Stimulated activated naive CD8-positive, alpha-beta T cell treated with anti-CD3 and anti-CD28 coated beads, Interleukin-15, amount 100 ng/mL, for 72 hours (primary cell): ENCODE measurements around the gene GJB1.

Source experiments
- ATAC-seq: fragments of 150-1000 bp; cut with Tn5 transposase; 2 replicates; pipeline ENCODE4 v1.10.0; 2021; ENCODE audit warnings: mild to moderate bottlenecking, moderate library complexity
- DNase-seq, 2 donors: peaks; one replicate each; pipeline ENCODE4 v3.0.0; 2021 to 2022
- H3K27ac Mint-ChIP-seq, 2 donors: one replicate each; pipeline ENCODE4 v1.8.0; 2022; ENCODE audit warnings: mild to moderate bottlenecking in 2 of 2, mixed read lengths in 2 of 2, moderate library complexity in 2 of 2
- H3K27me3 Mint-ChIP-seq: one replicate; pipeline ENCODE4 v1.8.0; 2022; ENCODE audit warnings: mixed read lengths
- H3K4me1 Mint-ChIP-seq: one replicate; pipeline ENCODE4 v1.8.0; 2022; ENCODE audit warnings: mild to moderate bottlenecking, mixed read lengths
- H3K4me3 Mint-ChIP-seq, 2 donors: one replicate each; pipeline ENCODE4 v1.8.0; 2022; ENCODE audit warnings: mild to moderate bottlenecking in 2 of 2, mixed read lengths in 2 of 2, moderate library complexity in 1 of 2
- H3K9me3 Mint-ChIP-seq, 2 donors: one replicate each; pipeline ENCODE4 v1.8.0; 2022; ENCODE audit warnings: mixed read lengths in 2 of 2

Gene GJB1

GRCh38 chrX:71198066-71198465 is 25.0 kb upstream of the GJB1 start:
- Mint-ChIP-seq H3K9me3 (no peaks in the 10 kb centered on the region), H3K27me3 (no peaks in the 10 kb centered on the region), H3K4me3 (peak overlapping the region; percentile 84 to 91), H3K4me1 (no peaks in the 10 kb centered on the region), H3K27ac (peak overlapping the region; percentile 97 to 98)
- DNase-seq = peak in 1 of 2 donors; percentile 9
- peak; percentile 55 for ATAC-seq

GRCh38 chrX:71199252-71200008 is 23.6 kb upstream of the GJB1 start:
- Mint-ChIP-seq H3K4me1 (no peaks in the 10 kb centered on the region), H3K27ac (peak overlapping the region in 1 of 2 donors; percentile 50), H3K9me3 (no peaks in the 10 kb centered on the region), H3K27me3 (no peaks in the 10 kb centered on the region), H3K4me3 (peak overlapping the region in 1 of 2 donors; percentile 41)
- ATAC-seq (no peak), DNase-seq (no peak)

- no peaks in the 10 kb centered on the region for H3K9me3 Mint-ChIP-seq
- no peak overlapping the region for H3K27ac Mint-ChIP-seq
- no peak for DNase-seq
- H3K4me1 Mint-ChIP-seq = no peaks in the 10 kb centered on the region
- no peak for ATAC-seq
- no peak overlapping the region for H3K4me3 Mint-ChIP-seq
- no peaks in the 10 kb centered on the region for H3K27me3 Mint-ChIP-seq
These were observed 12.2 kb upstream of the GJB1 start for GRCh38 chrX:71210816-71211215.

- no peak for ATAC-seq
- no peak overlapping the region for H3K4me3 Mint-ChIP-seq
- H3K27ac Mint-ChIP-seq = no peak overlapping the region
- DNase-seq = no peak
- no peaks in the 10 kb centered on the region for H3K27me3 Mint-ChIP-seq
- peaks cover 8% of the 10 kb centered on the region for H3K4me1 Mint-ChIP-seq
- H3K9me3 Mint-ChIP-seq = no peaks in the 10 kb centered on the region
These were observed 10.5 kb upstream of the GJB1 start for GRCh38 chrX:71212536-71212935.

- Mint-ChIP-seq H3K9me3 (no peaks in the 10 kb centered on the region), H3K27me3 (no peaks in the 10 kb centered on the region), H3K4me1 (peaks cover 8% of the 10 kb centered on the region), H3K4me3 (no peak overlapping the region), H3K27ac (no peak overlapping the region)
- no peak for ATAC-seq
- no peak for DNase-seq
These were observed 8.9 kb upstream of the GJB1 start for GRCh38 chrX:71214152-71214551.

GRCh38 chrX:71214604-71215337 is 8.3 kb upstream of the GJB1 start:
- H3K4me3 Mint-ChIP-seq = no peak overlapping the region
- no peak for DNase-seq

GRCh38 chrX:71215338-71215912 is 7.6 kb upstream of the GJB1 start:
- H3K27me3 Mint-ChIP-seq = no peaks in the 10 kb centered on the region
- peaks cover 8% of the 10 kb centered on the region for H3K4me1 Mint-ChIP-seq
- no peak overlapping the region for H3K4me3 Mint-ChIP-seq
- ATAC-seq = no peak
- no peaks in the 10 kb centered on the region for H3K9me3 Mint-ChIP-seq
- H3K27ac Mint-ChIP-seq = no peak overlapping the region
- no peak for DNase-seq

More at GRCh38 chrX:71214604-71215337, 8.3 kb upstream of the GJB1 start:
- Mint-ChIP-seq H3K27ac (no peak overlapping the region), H3K27me3 (no peaks in the 10 kb centered on the region), H3K9me3 (no peaks in the 10 kb centered on the region), H3K4me1 (peaks cover 8% of the 10 kb centered on the region)
- ATAC-seq = no peak

GRCh38 chrX:71216485-71216884 is 6.5 kb upstream of the GJB1 start:
- ATAC-seq (no peak), DNase-seq (no peak)
- Mint-ChIP-seq H3K27me3 (no peaks in the 10 kb centered on the region), H3K9me3 (no peaks in the 10 kb centered on the region), H3K4me3 (no peak overlapping the region), H3K27ac (peak overlapping the region in 1 of 2 donors; percentile 71), H3K4me1 (peaks cover 8% of the 10 kb centered on the region)

GRCh38 chrX:71217298-71217697 is 5.7 kb upstream of the GJB1 start:
- Mint-ChIP-seq H3K4me3 (no peak overlapping the region), H3K27me3 (no peaks in the 10 kb centered on the region), H3K9me3 (no peaks in the 10 kb centered on the region), H3K27ac (no peak overlapping the region), H3K4me1 (peaks cover 8% of the 10 kb centered on the region)
- DNase-seq (no peak), ATAC-seq (no peak)

GRCh38 chrX:71221145-71221544 is 1.9 kb upstream of the GJB1 start:
- Mint-ChIP-seq H3K4me3 (no peak overlapping the region), H3K9me3 (no peaks in the 10 kb centered on the region), H3K27ac (no peak overlapping the region), H3K4me1 (peaks cover 7% of the 10 kb centered on the region), H3K27me3 (no peaks in the 10 kb centered on the region)
- no peak for ATAC-seq
- no peak for DNase-seq

- no peaks in the 10 kb centered on the region for H3K9me3 Mint-ChIP-seq
- ATAC-seq (no peak), DNase-seq (no peak)
- H3K27ac Mint-ChIP-seq = no peak overlapping the region
- no peaks in the 10 kb centered on the region for H3K4me1 Mint-ChIP-seq
- H3K27me3 Mint-ChIP-seq = no peaks in the 10 kb centered on the region
- no peak overlapping the region for H3K4me3 Mint-ChIP-seq
These were observed 1.2 kb downstream of the GJB1 start for GRCh38 chrX:71224098-71224708.

- no peaks in the 10 kb centered on the region for H3K27me3 Mint-ChIP-seq
- DNase-seq (no peak), ATAC-seq (no peak)
- H3K27ac Mint-ChIP-seq = no peak overlapping the region
- no peaks in the 10 kb centered on the region for H3K9me3 Mint-ChIP-seq
- no peak overlapping the region for H3K4me3 Mint-ChIP-seq
- H3K4me1 Mint-ChIP-seq = no peaks in the 10 kb centered on the region
These were observed 2.0 kb downstream of the GJB1 start for GRCh38 chrX:71225009-71225408.

GRCh38 chrX:71225676-71226075 is 2.7 kb downstream of the GJB1 start:
- DNase-seq (no peak), ATAC-seq (no peak)
- no peaks in the 10 kb centered on the region for H3K9me3 Mint-ChIP-seq
- H3K4me3 Mint-ChIP-seq = no peak overlapping the region
- no peaks in the 10 kb centered on the region for H3K4me1 Mint-ChIP-seq
- no peak overlapping the region for H3K27ac Mint-ChIP-seq
- no peaks in the 10 kb centered on the region for H3K27me3 Mint-ChIP-seq

GRCh38 chrX:71227370-71228062 is 4.5 kb downstream of the GJB1 start:
- no peaks in the 10 kb centered on the region for H3K4me1 Mint-ChIP-seq
- H3K27me3 Mint-ChIP-seq = no peaks in the 10 kb centered on the region
- no peak overlapping the region for H3K4me3 Mint-ChIP-seq
- DNase-seq (no peak), ATAC-seq (no peak)
- no peak overlapping the region for H3K27ac Mint-ChIP-seq
- no peaks in the 10 kb centered on the region for H3K9me3 Mint-ChIP-seq

- DNase-seq = no peak
- no peak overlapping the region for H3K27ac Mint-ChIP-seq
- H3K9me3 Mint-ChIP-seq = no peaks in the 10 kb centered on the region
- ATAC-seq = no peak
- no peak overlapping the region for H3K4me3 Mint-ChIP-seq
- no peaks in the 10 kb centered on the region for H3K4me1 Mint-ChIP-seq
- no peaks in the 10 kb centered on the region for H3K27me3 Mint-ChIP-seq
These were observed 5.1 kb downstream of the GJB1 start for GRCh38 chrX:71228063-71228642.
